Measurements from ENCODE around the gene TUB. TPM values are rescaled to one million over a fixed set of nuclear protein-coding genes. Genes with fewer than 3 reads are reported as not detected.

The TUB gene
- total RNA-seq, 1 experiment from 2014 or later, result under 0.01 TPM

DNA sequence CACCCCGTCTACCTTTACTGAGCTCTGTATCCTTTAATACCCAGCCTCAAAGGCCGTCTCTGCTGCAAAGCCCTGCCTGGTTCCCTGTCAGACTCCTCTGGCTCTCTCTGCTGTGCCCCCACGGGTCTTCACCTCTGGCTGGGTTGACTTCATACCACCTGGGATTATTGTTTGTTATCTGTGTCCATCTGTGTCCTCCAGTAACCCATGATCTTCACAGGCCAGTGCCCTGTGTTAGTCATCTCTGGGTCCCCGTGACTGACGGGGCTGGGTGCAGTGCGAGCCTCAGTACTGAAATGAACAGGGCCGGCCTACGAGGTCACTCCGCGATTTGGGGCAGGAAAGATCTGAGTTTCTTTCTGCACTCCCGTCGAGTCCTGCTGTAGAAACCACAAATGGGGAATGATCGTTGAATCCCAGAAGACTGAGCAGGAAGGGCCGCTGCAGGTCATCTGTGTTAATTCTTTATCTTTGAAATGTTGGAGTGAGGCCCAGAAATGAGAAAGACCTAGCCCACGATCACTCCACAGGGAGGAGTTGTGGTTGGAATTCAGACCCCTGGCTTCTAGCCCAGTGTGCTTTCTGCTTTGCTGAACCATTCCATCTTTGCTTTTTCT, 12.3 kb upstream of the TUB start:
- peak; percentile 94 for DNase-seq (ENCODE audit: low read depth)

DNA sequence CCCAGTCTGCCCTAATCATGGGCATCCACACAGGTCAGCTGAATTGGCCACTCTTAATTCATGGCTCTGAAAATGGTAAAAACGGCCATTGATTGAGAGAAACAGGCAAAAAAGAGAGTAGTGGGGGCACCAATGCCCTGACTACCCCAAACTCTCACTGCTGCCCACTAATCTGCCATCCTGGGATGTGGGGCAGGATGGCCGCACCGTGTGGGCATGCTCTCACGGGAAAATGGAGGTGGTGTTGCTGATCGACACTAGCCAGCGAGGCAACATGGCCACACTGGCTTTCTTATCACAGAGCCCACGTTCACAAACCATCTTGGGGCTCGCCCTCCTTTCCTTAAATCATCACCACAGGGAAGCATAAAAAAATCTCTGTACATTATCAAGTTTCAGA, 11.2 kb upstream of the TUB start:
- DNase-seq (ENCODE audit: low read depth), result no peak

DNA sequence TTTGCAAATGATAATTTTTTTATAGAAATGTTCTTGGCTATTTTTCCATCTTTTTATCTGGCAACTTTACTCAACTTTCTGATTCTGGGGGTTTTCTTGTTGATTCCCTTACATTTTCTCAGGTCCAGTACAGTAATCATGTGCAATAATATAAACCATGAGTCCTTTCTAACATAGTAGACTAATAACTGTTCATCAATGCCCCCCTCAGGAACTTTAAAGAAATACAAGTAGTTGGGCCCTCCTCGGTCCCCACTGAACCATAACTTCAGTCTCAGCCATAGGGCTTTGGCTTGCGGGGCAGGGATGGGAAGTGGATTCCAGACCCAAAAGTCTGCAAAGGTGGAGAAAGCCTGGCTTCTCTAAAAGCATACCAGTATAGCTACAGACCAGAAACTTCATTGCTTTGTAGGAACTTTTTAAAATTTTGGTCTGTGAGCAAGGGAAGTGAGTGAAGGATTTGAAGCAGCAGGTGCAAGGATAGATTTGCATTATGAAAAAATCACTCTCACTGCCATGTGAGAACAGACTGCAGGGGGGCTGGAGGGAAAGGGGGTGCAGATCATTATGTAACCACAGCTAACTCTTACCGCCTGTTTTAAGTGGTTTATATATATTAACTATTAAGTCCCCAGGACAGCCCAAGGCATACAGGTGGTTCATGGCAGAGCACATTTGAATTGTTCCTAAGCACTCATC, 10.4 kb upstream of the TUB start:
- peak; percentile 24 for DNase-seq (ENCODE audit: low read depth)

DNA sequence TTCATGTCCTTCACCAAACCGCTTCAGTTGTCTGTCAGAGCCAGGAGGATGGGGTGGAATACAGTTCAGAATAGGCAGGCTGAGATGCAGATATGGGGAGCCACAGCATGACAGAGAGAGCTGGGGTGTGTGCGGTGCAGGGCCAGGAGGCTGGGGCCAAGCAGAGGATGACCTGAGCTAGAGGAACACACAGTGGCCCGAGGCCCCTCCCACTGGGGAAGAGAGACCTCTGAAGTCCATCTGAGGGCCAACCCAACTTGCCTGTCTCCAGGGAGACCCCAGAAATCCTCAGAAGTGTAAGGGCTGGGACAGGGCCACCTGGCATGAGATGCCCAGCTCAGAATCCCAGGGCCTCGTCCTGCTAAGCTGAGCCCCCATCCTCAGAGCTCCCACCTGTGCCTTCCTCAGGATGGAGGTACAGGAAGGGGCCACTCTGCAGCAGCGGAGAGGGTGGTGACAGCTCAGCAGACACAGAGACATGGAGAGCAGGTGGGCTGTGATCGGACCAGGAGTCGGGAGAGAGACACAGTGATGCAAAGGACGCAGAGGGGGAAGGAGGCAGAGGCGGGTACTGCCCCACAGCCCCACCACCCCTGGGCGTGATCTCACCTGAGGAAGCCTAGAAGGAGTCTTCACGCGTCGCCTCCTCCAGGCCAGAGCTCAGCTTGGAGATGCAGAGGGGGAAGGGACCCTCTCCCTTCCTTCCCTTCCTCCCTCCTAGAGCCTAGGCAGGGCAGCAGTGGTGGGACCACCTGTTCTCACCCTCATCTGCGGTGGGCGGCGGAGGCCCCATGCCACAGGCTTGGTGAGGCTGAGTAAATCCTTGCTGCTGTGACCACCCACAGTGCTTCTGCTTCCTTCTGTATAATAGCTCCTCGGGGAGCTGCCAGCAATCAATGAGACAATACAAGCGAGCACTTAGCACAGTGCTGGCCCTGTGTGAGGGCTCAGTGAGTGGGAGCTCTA, 9.1 kb upstream of the TUB start:
- DNase-seq (ENCODE audit: low read depth), result no peak

DNA sequence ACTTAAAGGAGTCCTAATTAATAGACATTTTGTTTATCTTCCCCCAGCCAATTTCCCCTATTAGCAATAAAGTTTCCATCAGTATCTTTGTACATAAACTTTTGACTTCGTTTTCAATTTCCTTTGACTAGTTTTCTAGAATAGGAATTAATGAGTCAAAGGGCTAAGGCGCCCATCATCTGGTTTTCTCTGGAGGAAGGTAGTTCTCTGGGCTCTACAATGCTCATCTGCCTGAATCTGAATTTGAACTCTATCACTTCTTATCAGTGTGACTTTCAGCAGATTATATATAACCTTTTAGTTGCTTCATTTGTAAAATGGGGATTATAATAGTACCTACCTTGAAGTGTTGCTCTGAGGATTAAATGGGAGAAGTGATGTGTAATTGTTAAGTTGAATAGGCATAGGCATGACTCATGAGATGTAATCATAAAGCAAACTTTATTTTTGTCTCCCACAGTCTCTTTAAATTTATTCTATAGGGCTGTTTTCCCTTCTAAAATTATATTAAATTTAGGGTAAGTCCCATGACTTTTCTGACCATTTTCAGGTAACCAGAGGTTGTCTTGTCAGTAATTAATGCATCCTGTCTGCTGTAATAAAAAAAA, 5.8 kb upstream of the TUB start:
- DNase-seq (ENCODE audit: low read depth), result no peak

DNA sequence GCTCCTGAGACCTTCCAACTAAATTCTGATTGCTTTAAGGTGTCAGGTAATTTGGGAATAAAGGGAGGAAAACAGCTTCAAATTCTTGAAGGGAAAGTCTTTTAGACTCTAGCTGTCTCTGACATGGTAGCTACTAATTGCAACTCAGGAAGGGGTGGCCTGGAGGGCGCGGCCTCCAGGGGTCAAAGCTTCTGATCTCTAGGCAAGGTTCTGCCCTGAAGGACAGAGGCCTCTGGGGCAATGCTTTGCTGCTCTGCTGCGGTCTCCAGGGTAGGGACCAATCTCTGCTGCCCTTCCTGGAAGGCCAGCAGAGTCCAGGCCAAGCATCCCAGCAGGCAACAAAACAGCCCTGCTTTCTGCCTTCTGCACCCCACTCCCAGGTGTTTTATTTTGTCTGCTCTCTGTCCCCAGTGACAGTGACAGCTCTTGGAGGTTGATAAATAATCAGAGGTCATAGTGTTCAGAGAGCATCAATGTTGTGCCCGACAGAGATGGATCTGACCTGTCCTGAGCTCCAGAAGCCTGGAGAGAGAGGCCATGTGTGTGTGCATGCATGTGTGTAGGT, 1.8 kb upstream of the TUB start:
- no peak for DNase-seq (ENCODE audit: low read depth)

DNA sequence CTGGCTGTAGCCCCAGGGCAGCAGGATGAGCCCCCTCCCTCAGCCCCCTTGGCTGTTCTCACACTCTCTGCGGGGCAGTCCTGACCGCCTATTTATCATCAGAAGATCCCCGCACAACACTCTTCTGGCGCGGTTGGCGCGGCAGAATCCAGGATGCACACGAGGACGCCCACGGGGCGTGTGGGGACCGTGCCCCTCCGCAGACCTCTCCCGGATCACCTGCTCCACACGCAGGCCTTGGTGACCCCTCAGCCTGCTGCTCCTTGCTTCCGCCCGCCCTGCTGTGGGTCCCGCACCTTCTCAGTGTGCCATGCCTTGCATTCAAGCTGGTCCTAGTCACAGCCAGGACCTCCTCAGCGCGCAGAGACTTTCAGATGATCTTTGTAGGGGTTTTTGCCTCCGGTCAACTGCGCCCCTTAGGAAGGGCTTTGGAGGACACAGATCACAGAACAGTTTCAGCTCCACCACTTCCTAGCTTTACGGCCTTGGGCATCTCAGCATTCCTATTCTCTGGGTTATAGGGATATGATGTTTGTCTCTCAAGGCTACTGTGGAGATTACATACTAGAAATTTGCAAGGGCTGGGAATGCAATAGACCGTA, 841 bp upstream of the TUB start:
- no peak for DNase-seq (ENCODE audit: low read depth)

DNA sequence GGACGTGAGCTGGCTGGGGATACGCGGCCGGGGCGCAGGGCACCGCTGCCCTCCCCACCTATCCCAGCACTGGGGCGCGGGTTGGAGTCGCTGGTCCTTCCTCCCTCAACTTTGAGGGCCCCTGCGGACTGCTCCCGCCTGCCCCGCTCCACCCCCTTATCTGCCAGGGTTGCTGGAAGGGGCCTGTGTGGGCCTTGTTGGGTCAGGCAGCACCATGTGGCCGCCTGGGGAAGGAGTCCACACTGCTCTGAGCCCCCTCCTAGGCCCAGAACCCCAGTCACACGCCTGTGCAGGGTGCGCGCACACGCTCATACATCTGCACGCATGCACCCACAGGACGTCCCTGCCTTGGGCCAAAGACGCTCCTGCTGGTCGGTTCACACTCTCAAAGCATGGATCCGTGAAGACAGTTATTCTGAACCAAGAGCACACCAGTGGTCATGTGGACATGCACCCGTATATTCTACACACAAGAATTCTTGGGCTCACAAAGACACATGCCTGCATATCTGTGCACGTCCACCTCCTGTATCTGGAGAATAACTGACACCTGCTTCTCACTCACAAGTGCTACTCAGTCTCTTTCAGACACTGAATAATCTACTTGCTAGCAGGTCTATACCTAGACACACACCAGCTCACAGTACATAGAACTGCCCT, 710 bp downstream of the TUB start:
- DNase-seq (ENCODE audit: low read depth), result no peak

DNA sequence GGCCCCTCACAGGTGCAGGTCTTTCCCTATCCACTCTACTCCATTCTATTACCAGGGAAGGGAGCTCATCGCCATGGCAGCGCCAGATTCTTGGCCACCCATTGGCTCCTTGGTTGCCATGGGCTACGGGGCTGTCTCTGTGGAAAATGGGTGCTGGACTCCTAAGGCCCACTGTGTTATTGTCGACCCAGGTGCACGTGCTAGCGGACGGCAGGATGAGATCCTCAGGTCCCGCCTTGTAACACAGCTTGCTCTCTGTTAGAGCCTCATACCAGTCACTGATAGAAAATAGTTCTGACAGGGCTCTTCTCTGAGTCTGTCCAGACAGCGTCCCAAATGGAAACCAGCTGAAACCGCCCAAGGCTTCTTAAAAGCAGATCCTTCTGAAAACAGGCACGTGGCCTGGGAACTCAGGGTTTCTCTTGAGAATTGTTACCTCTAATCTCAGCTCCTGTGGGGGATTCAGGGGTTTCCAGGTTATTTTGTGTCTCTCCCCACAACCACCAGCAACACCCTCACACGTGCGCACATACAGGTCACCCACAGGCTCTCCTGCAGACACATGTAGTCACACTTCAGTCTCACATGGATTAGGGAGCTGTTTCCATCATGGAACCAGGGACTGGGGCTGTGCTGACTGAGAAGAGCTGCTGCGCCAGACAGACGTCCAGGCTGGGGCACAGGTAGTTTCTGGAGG, 1.5 kb downstream of the TUB start:
- peak; percentile 15 for DNase-seq (ENCODE audit: low read depth)

DNA sequence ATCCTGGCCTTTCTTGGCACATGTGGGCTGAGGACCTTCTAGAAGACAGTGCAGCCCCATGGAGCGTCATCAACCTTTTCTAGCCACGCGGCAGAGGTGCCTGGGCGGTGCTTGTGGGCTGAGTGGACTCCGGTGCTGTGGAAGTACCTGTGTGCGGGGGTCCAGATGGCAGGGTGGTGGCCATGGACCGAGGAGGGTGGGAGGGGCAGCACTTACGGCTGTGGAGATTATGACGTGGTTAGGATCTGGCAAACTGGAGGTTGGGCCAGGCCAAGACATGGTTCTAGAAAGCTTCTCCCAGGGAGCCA, 2.0 kb downstream of the TUB start:
- DNase-seq (ENCODE audit: low read depth), result no peak

DNA sequence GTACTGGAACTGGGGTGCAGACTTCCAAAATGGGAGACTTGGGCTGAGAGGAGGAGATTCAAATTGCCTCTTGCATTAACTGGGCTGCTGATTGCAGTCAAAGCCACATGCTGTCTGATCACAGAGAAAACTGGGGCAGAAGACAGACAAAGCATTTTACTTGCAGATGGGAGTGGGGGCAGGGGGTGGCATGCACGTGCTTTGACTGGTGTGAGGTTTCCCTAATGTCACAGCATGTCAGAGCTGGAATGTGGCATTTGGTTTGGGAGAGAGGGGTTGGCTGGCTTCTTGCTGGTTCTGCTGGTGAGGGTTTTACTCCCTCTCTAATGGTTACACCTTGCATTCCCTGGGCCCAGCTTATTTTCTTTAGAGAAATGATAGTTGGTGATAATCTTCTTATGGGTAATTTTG, 2.9 kb downstream of the TUB start:
- no peak for DNase-seq (ENCODE audit: low read depth)

DNA sequence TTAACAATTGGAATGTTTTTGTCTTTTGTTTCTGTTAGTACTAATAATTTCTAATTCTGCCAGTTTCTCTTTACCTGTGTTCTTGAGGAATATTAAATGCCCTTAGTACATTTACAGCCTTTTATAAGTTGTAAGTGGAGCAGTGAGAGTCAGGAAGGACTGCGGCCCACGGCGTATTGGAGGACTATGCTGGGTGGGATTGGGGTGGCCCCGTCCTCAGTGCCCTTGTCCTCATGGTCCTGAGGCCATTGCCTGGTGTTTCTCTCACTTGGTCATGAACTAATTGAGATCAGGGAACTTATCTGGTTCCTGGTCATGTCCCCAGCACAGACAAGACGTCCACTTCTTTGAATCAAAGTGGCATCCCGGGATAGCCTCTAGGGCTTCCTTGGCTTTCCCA, 3.3 kb downstream of the TUB start:
- DNase-seq (ENCODE audit: low read depth), result no peak

DNA sequence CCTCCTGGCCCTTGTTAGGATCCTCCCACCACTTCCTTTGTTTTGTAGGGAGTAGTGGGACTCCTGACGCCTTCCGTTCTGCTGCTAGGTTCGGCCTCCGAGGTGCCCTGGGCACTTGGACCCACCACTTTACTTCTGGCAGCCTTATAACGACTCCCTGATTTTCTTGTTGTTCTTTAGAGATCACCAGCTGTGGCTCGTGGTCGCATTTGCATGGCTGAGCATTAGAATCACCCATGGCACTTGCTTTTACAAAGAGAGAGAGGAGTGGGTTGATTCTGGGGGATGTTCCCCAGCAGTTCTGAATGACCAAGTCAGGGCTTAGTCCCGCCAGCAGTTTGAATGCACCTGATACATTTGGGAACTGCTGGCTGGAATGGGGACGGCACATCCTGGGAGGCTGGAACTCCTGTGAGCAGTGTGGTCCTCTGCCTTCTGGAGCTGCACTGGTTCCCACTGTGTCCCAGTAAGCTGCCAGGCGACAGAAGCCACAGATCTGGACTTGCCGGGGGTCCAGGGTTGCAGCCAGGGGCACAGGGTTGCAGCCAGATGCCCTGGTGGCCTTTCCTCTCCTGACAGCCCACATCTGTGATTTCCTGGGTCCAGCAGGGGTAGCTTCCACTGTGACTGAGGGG, 4.1 kb downstream of the TUB start:
- DNase-seq (ENCODE audit: low read depth), result no peak

DNA sequence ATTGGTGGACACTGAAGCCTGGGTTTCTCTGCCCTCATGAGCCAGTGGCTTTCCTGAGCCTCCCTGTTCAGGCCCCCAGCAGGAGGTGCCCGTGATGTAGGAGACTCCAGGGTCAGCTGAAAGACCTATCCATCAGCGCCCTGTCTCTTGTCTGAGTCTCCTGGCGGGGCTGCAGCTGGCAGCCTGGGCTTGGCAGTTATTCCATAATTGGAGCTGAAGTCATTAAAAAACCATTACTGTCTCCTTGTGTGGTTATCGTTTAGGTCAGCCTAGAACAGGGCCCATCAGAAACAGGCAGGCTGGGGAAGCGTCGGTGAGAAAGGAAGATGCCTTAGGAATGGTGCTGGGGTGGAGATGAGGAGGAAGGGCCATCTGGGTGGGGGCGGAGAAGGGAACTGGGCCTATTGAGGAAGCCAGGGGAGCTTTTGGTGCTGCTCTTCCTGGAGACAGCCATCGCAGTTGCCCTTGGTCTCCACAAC, 5.0 kb downstream of the TUB start:
- DNase-seq (ENCODE audit: low read depth), result peak; percentile 17

DNA sequence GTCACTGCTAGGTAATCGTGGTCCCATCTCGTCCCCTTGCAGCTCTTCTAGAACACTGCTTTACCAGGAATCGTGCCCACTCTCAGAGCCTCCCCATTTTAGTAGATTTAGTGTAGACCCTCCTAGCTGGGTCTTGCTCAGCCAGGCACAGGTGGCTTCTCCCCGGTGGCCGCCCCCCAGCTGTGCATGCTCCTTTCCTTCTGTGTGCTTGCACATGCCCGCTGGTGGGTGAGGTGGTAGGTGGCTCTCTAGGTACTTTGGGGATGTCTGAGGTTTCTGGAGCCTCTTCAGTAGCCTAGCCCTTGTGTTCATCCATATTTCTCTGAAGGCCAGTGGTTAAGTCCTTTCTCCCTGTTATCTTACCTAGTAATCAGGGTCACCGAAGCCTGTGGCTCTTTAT, 5.6 kb downstream of the TUB start:
- DNase-seq (ENCODE audit: low read depth), result no peak

DNA sequence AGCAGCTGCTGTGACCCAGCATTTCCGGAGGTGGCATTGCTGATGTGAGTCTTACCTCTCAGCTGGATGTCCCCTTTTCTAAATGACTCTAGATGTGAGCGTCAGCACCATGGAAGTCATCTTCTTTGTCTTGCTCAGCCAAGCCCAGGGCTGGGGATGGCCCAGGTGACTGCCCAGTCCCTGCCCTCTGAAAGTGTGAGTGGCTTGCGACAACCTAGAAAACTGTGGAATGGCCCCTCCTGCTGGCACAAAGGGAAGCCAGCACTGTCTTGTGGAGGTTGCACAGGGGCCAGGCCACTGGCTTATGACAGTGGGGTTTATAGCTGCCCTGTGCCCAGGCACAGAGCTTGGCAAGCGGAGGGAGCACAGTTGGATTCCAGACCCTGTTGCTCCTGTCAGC, 6.2 kb downstream of the TUB start:
- no peak for DNase-seq (ENCODE audit: low read depth)

DNA sequence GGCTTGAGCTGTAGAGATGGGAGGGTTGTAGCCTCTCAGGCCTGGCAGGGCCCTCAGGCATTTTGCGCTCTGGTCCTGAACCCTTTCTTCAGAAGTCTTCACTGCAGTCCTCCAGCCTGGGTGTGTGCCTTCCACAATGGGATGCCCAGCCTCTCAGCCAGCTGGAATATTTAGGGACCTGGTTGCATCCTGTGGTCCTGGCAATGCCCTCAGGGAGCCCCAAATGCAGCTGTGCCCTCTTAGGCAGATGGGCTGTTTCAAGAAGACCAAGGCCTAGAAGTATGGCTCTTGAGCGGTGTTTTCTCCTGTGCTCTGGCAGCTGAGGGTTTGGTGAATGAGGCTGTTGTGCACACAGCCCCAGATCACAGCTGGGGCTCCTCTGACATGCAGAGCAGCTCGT, 6.7 kb downstream of the TUB start:
- no peak for DNase-seq (ENCODE audit: low read depth)

DNA sequence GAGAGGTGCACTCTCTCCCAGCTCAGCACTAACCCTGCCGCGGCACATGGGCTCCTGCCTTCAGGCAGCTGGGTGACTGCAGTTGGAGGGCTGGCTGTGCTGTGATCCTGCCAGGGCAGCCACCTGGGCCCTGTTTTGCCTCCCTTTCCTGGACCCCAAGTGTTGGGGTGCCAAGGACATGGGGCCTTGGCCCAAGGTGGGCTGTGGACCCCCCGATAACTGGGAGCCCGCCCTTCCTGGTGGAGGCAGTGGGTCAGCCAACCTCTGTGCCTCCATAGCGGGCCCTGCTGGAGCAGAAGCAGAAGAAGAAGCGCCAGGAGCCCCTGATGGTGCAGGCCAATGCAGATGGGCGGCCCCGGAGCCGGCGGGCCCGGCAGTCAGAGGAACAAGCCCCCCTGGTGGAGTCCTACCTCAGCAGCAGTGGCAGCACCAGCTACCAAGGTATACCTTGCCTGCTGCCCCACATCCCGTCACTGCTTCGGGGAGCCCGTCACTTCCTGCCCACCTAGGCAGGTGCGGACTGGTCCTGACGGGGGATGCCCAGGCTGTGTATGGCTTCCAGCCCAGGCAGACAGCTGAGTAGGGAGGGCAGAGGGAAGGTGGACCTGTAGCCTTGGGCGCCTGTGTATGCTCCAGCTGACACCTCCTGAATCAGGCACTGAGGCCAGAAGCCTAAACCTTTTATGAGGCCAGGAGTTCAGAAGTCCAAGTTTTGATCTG, 8.9 kb downstream of the TUB start:
- no peak for DNase-seq (ENCODE audit: low read depth)

DNA sequence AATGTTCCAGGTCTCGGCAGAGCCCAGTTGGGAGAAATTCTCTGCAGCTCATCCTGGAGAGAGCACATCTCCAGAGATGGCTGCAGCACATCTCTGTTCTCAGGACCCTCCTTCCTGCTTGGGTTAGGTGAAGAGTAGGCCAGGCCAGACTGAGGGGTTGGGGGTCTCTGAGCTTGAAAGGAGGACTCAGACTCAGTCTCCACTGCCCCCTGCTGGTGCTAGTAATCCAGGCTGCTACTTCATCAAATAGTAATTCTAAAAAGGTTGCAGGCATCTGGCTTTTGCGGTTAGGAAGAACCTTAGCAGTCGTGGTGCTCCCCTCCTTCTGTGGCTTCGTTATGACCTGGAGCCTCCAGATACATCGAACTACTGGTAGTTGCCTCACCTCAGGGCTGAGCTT, 9.7 kb downstream of the TUB start:
- peak; percentile 10 for DNase-seq (ENCODE audit: low read depth)
